ENCODE measurements around the gene FAM13A. TPM values are rescaled to one million over a fixed set of nuclear protein-coding genes. Genes with fewer than 3 reads are reported as not detected.

FAM13A gene
- total RNA-seq, 1 donor from 2014 or later, result 16.9 TPM

- H3K4me1 ChIP-seq, result peaks cover 8% of the 10 kb centered on the region
- H3K9me3 ChIP-seq (replicated peaks), result peaks cover 9% of the 10 kb centered on the region
- DNase-seq, result no peak
- intact Hi-C loops (cut with micrococcal nuclease), result no loop called here
- TF ChIP-seq CTCF (IDR thresholded peaks at IDR 0.05; ENCODE audit: borderline replicate concordance), result no peak
- H3K4me3 ChIP-seq, result no peak overlapping the region
- H3K27me3 ChIP-seq (ENCODE audit: low read depth), result no peaks in the 10 kb centered on the region
- H3K27ac ChIP-seq (replicated peaks), result no peak overlapping the region
- no peaks in the 10 kb centered on the region for H3K36me3 ChIP-seq
These were observed 87.2 kb downstream of the FAM13A start for GRCh38 chr4:88969746-88970145.

GRCh38 chr4:88969271-88969670 is 87.7 kb downstream of the FAM13A start:
- intact Hi-C loops (cut with micrococcal nuclease), result no loop called here
- Histone ChIP-seq H3K4me1 (peaks cover 8% of the 10 kb centered on the region), H3K9me3 (replicated peaks) (peaks cover 9% of the 10 kb centered on the region), H3K27me3 (ENCODE audit: low read depth) (no peaks in the 10 kb centered on the region), H3K27ac (replicated peaks) (no peak overlapping the region), H3K4me3 (no peak overlapping the region), H3K36me3 (no peaks in the 10 kb centered on the region)
- DNase-seq, result no peak
- no peak for TF ChIP-seq CTCF (IDR thresholded peaks at IDR 0.05; ENCODE audit: borderline replicate concordance)

GRCh38 chr4:88967883-88968331 is 89.1 kb downstream of the FAM13A start:
- TF ChIP-seq CTCF (IDR thresholded peaks at IDR 0.05; ENCODE audit: borderline replicate concordance), result no peak
- Histone ChIP-seq H3K27me3 (ENCODE audit: low read depth) (no peaks in the 10 kb centered on the region), H3K4me3 (no peak overlapping the region), H3K9me3 (replicated peaks) (peaks cover under 1% of the 10 kb centered on the region), H3K27ac (replicated peaks) (no peak overlapping the region), H3K36me3 (no peaks in the 10 kb centered on the region), H3K4me1 (peaks cover 8% of the 10 kb centered on the region)
- intact Hi-C loops (cut with micrococcal nuclease), result no loop called here
- DNase-seq, result no peak

- intact Hi-C loops (cut with micrococcal nuclease), result no loop called here
- TF ChIP-seq CTCF (IDR thresholded peaks at IDR 0.05; ENCODE audit: borderline replicate concordance), result no peak
- no peaks in the 10 kb centered on the region for H3K9me3 ChIP-seq (replicated peaks)
- no peaks in the 10 kb centered on the region for H3K36me3 ChIP-seq
- no peak overlapping the region for H3K4me3 ChIP-seq
- H3K27ac ChIP-seq (replicated peaks), result no peak overlapping the region
- H3K4me1 ChIP-seq, result peaks cover 8% of the 10 kb centered on the region
- no peaks in the 10 kb centered on the region for H3K27me3 ChIP-seq (ENCODE audit: low read depth)
- no peak for DNase-seq
These were observed 91.9 kb downstream of the FAM13A start for GRCh38 chr4:88965053-88965452.

GRCh38 chr4:88964450-88964849 is 92.5 kb downstream of the FAM13A start:
- Histone ChIP-seq H3K27ac (replicated peaks) (no peak overlapping the region), H3K4me3 (no peak overlapping the region), H3K27me3 (ENCODE audit: low read depth) (no peaks in the 10 kb centered on the region), H3K36me3 (no peaks in the 10 kb centered on the region), H3K9me3 (replicated peaks) (no peaks in the 10 kb centered on the region), H3K4me1 (peaks cover 5% of the 10 kb centered on the region)
- no peak for TF ChIP-seq CTCF (IDR thresholded peaks at IDR 0.05; ENCODE audit: borderline replicate concordance)
- no peak for DNase-seq
- intact Hi-C loops (cut with micrococcal nuclease), result no loop called here

- DNase-seq, result no peak
- H3K4me1 ChIP-seq, result peaks cover 5% of the 10 kb centered on the region
- no peaks in the 10 kb centered on the region for H3K27me3 ChIP-seq (ENCODE audit: low read depth)
- no peak overlapping the region for H3K27ac ChIP-seq (replicated peaks)
- intact Hi-C loops (cut with micrococcal nuclease), result no loop called here
- no peaks in the 10 kb centered on the region for H3K9me3 ChIP-seq (replicated peaks)
- H3K4me3 ChIP-seq, result no peak overlapping the region
- no peak for TF ChIP-seq CTCF (IDR thresholded peaks at IDR 0.05; ENCODE audit: borderline replicate concordance)
- no peaks in the 10 kb centered on the region for H3K36me3 ChIP-seq
These were observed 93.2 kb downstream of the FAM13A start for GRCh38 chr4:88963817-88964216.
